ENCODE measurements around the gene CIAO3.
A peak's percentile ranks its signal among the peaks of the same experiment; 100 is the strongest.

GRCh38 chr16:695355-696089 is 45.3 kb downstream of the CIAO3 start:
- TF ChIP-seq YY1 (IDR thresholded peaks at IDR 0.05; ENCODE audit: extremely low read depth, insufficient replicate concordance, low read depth, low read length) (peak; percentile 59), CTCF (IDR thresholded peaks at IDR 0.05 in 2 of 3, conservative IDR thresholded peaks at IDR 0.05 in 1 of 3; ENCODE audit: borderline replicate concordance in 1 of 3, insufficient read depth in 1 of 3, low read depth in 2 of 3, low read length in 2 of 3) (no peak), POLR2A (IDR thresholded peaks at IDR 0.05; ENCODE audit: borderline replicate concordance, extremely low read depth, insufficient read depth, insufficient read length) (peak; percentile 12), REST (IDR thresholded peaks at IDR 0.05; ENCODE audit: low read depth) (no peak), FOSL1 (IDR thresholded peaks at IDR 0.05; ENCODE audit: low read depth) (no peak), SP1 (IDR thresholded peaks at IDR 0.05; ENCODE audit: low read depth) (peak; percentile 41; the same call in 1 of the 2 replicates), EZH2 (IDR thresholded peaks at IDR 0.05) (no peak)
